Naive thymus-derived CD4-positive, alpha-beta T cell (primary cell): Measurements from ENCODE around the gene EPB41. TPM values are rescaled to one million over a fixed set of nuclear protein-coding genes. Genes with fewer than 3 reads are reported as not detected.

Experiments
- ATAC-seq: fragments of 150-1000 bp; cut with Tn5 transposase; 2 replicates; pipeline ENCODE4 v1.10.0; 2021; ENCODE audit warnings: mild to moderate bottlenecking, moderate library complexity
- CTCF ChIA-PET: fragments of 350-600 bp; sonication (Branson Sonifier 250); formaldehyde crosslinking; loops from one replicate; lab custom pipeline; 2021; ENCODE audit warnings: antibody characterized with exemption; lab: Charles Lee
- POLR2A ChIA-PET: fragments of 350-600 bp; sonication (Branson Sonifier 250); formaldehyde crosslinking; loops from one replicate; lab custom pipeline; 2021; ENCODE audit warnings: antibody characterized with exemption, inconsistent platforms; lab: Charles Lee
- DNase-seq, 9 donors: peaks; one replicate each; pipeline versions ENCODE4 v3.0.0 to v3.0.0-alpha.2; 2020 to 2022; ENCODE audit warnings: mixed read lengths in 1 of 9
- H3K27ac ChIP-seq: one replicate; pipeline ENCODE4 v1.7.0; 2013; ENCODE audit warnings: mild to moderate bottlenecking, low read depth, low read length, moderate library complexity
- H3K27me3 ChIP-seq, 2 donors: one replicate each; pipeline ENCODE4 v1.7.0; 2013; ENCODE audit warnings: low read length in 2 of 2, mild to moderate bottlenecking in 2 of 2, moderate library complexity in 2 of 2; ENCODE audit not compliant: control insufficient read depth in 2 of 2, insufficient read depth in 2 of 2
- H3K36me3 ChIP-seq, 3 experiments: 1 replicate in 2 of 3; 2 replicates in 1 of 3; pipeline ENCODE4 v1.7.0; 2013; ENCODE audit warnings: low read length in 3 of 3, mild to moderate bottlenecking in 3 of 3, moderate library complexity in 1 of 3; ENCODE audit not compliant: insufficient read depth in 3 of 3, control insufficient read depth in 2 of 3
- H3K4me1 ChIP-seq, 2 donors: one replicate each; pipeline ENCODE4 v1.7.0; 2013; ENCODE audit warnings: low read length in 2 of 2, mild to moderate bottlenecking in 2 of 2, moderate library complexity in 1 of 2; ENCODE audit not compliant: control insufficient read depth in 2 of 2, insufficient read depth in 2 of 2
- H3K4me3 ChIP-seq: 2 replicates; pipeline ENCODE4 v1.7.0; 2013; ENCODE audit warnings: mild to moderate bottlenecking, low read length
- H3K9me3 ChIP-seq, 3 experiments: 1 replicate in 2 of 3; 2 replicates in 1 of 3; pipeline ENCODE4 v1.7.0; 2013; ENCODE audit warnings: low read length in 3 of 3; ENCODE audit not compliant: control insufficient read depth in 2 of 3
- H3K27ac Mint-ChIP-seq, 9 donors: one replicate each; pipeline ENCODE4 v1.8.0; 2020 to 2022; ENCODE audit warnings: mixed read lengths in 9 of 9, mild to moderate bottlenecking in 8 of 9, moderate library complexity in 5 of 9, inconsistent platforms in 2 of 9
- H3K27me3 Mint-ChIP-seq, 5 donors: one replicate each; pipeline ENCODE4 v1.8.0; 2021 to 2022; ENCODE audit warnings: mixed read lengths in 5 of 5, mild to moderate bottlenecking in 1 of 5
- H3K36me3 Mint-ChIP-seq, 5 donors: one replicate each; pipeline ENCODE4 v1.8.0; 2020 to 2022; ENCODE audit warnings: mixed read lengths in 5 of 5, mild to moderate bottlenecking in 3 of 5, inconsistent platforms in 1 of 5
- H3K4me1 Mint-ChIP-seq, 7 donors: one replicate each; pipeline ENCODE4 v1.8.0; 2020 to 2022; ENCODE audit warnings: mixed read lengths in 7 of 7, mild to moderate bottlenecking in 3 of 7, inconsistent platforms in 1 of 7
- H3K4me3 Mint-ChIP-seq, 10 donors: one replicate each; pipeline ENCODE4 v1.8.0; 2020 to 2022; ENCODE audit warnings: mild to moderate bottlenecking in 10 of 10, mixed read lengths in 10 of 10, moderate library complexity in 6 of 10, inconsistent platforms in 2 of 10
- H3K9me3 Mint-ChIP-seq, 11 donors: one replicate each; pipeline ENCODE4 v1.8.0; 2020 to 2022; ENCODE audit warnings: mixed read lengths in 11 of 11, mild to moderate bottlenecking in 4 of 11, inconsistent platforms in 1 of 11, moderate library complexity in 1 of 11
- intact Hi-C, 2 donors: fragments of 100-400 bp; cut with micrococcal nuclease; formaldehyde crosslinking; loops; one replicate each; pipeline ENCODE4 v1.15.1; 2023
- polyA plus RNA-seq, 2 donors: library from polyadenylated mRNA; unstranded; fragments of 300-500 nt; fragmentation: Illumina TruSeq; gene quantifications; one replicate each; pipeline ENCODE4 v1.2.3, GENCODE V29; 2021
- total RNA-seq, 6 experiments: library from RNA in 5 of 6; stranded (reverse) in 5 of 6; gene quantifications; 1 replicate in 5 of 6; 2 replicates in 1 of 6; pipeline ENCODE4 v1.2.3 and lab custom pipeline; 2021 to 2026

Gene EPB41
- total RNA-seq (100 to 1,000 TPM; 150 to 325 (median 175) TPM), polyA plus RNA-seq (100 to 1,000 TPM; 115 to 134 TPM), total RNA-seq (lab: John Stamatoyannopoulos, UW) (452 reads per million, percentile 97 among the genes with 10 or more reads in this experiment)

DNA sequence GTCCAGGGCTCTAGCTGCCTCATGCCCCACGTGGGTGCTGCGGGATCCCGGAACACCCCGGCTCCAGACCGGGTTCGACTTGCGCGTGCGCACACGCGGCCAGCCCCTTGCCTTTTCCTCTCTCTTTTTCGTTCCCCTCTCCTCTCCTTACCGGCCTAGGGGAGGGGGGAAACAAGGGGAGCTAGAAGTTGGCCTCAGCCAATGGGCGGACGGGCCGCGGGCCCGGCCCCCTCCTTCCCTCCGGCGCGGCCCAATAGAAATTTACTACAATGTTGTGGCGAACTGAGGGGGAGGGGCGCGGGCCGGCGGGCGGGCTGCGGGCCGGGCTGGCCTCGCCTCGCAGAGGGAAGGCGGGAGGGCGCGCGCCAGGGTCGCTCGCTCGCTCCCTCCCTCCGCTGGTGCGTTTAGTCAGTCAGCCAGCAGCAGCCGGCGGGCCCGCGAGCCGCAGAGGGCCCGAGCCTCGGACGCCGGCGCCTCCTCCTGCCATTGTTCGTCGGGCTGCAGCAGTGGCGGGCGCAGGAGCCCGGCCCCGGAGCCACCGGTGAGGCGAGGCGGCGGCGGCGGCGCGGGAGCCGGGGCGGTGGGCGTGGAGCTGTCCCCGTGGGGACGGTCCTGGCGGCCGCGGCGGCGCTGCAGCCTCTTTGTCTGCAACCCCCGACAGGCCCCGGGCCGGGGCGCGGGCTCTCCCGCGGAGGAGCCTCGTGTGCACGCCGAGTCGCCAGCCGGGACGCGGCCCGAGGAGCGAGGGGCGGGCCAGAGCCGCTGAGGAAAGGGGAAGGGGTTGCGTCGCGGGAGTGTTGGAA, at the start of gene EPB41:
EPB41 (plus strand) TSS at position 342 of the 803 bp plus-strand sequence. CDS start 72,869 bp downstream, outside the sequence.
- H3K36me3 ChIP-seq = peaks cover 0 to 4% (median 0%) of the 10 kb centered on the region in 3 experiments
- peak; percentile 94 for ATAC-seq
- Mint-ChIP-seq H3K27me3 (no peaks in the 10 kb centered on the region), H3K36me3 (peaks cover 0 to 12% (median 0%) of the 10 kb centered on the region in 5 donors), H3K9me3 (no peaks in the 10 kb centered on the region), H3K27ac (peak within 1 kb of the TSS; percentile 87 to 97 (median 96)), H3K4me1 (peaks cover 32 to 51% (median 39%) of the 10 kb centered on the region in 7 donors), H3K4me3 (peak within 1 kb of the TSS; percentile 95 to 100 (median 99))
- no peaks in the 10 kb centered on the region for H3K9me3 ChIP-seq
- ChIA-PET POLR2A (interaction anchor here (0.5 to 5.8 kb wide), 25 partner anchors 8 to 268 kb away, joined by 3 to 49 read pairs (median 4); partner anchors contain the start of genes GMEB1, RNU11 and SRSF4), CTCF (interaction anchor here (0.7 to 1.7 kb wide), 5 partner anchors 13 to 120 kb away, joined by 3 to 8 read pairs (median 3); no protein-coding TSS in a partner anchor)
- intact Hi-C loops = loop anchor here (1.0 to 10.0 kb wide), 6 partner anchors 13 to 1460 kb away; no protein-coding TSS in a partner anchor
- peak; percentile 81 to 94 (median 87) for DNase-seq
- peak within 1 kb of the TSS; percentile 73 for H3K27ac ChIP-seq
- H3K27me3 ChIP-seq = no peaks in the 10 kb centered on the region
- peaks cover 34 to 37% of the 10 kb centered on the region in 2 donors for H3K4me1 ChIP-seq
- H3K4me3 ChIP-seq = peak within 1 kb of the TSS; percentile 91

DNA sequence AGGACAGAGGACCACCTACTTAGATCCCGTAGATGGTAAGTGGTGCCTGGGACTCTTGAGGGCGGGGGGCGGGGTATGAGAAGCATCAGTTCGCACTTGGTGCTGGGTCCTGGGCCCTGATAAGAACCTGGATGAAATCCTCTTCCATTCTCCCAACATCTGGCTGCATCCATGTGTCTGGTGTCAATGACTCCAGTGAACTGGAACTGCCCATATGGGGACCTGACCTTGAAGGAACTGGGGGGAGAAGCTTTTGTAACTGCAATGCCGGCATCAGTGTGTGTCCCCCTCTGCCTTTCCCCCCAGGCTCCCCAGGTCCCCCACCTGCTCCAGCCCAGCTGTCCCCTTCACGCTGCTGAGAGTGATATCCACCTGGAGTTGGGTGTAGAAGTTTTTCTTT, 49.7 kb upstream of the EPB41 start:
- no peak overlapping the region for H3K27ac Mint-ChIP-seq
- ATAC-seq (no peak), DNase-seq (no peak)
- H3K9me3 ChIP-seq = no peaks in the 10 kb centered on the region
- no peak overlapping the region for H3K4me3 Mint-ChIP-seq
- H3K36me3 Mint-ChIP-seq = no peaks in the 10 kb centered on the region
- intact Hi-C loops = no loop called here
- H3K4me1 Mint-ChIP-seq = no peaks in the 10 kb centered on the region
- H3K36me3 ChIP-seq = no peaks in the 10 kb centered on the region
- no peaks in the 10 kb centered on the region for H3K9me3 Mint-ChIP-seq
- H3K27me3 Mint-ChIP-seq = peaks cover 0 to 5% (median 4%) of the 10 kb centered on the region in 5 donors
- no peaks in the 10 kb centered on the region for H3K27me3 ChIP-seq
- H3K27ac ChIP-seq = no peak overlapping the region
- CTCF ChIA-PET = no interaction called here
- no peak overlapping the region for H3K4me3 ChIP-seq
- POLR2A ChIA-PET = no interaction called here
- H3K4me1 ChIP-seq = no peaks in the 10 kb centered on the region

DNA sequence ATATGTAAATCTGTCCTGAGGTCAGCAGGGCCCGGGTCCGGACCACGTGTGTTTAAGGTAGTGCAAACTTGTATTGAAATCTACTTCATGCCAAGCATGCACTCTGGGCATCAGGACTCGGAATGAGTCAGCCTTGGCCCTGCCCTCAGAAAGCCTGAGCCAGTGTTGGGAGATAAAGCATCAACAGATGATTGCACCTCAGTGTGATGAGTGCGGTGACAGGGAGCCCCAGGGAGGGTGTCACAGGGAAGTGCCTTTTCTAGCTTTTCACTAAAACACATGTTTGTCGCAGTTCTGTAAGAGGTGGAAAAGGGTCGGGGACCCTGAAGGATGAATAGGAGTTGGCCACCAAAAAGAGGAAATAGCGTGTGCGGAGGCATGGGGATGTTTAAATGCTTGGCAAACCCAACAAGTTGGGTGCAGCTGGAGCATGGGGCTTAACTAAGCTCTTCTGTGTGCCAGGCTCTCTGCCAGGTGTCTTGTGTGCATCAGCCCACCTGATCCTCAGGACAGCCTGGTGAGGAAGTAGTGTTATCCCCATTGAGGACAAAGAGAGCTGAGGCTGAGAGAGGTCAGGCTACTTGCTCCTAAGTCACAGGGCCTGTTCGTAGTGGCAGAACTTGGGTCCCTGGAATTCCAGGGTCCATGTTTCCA, 48.2 kb upstream of the EPB41 start:
- ChIA-PET POLR2A (no interaction called here), CTCF (no interaction called here)
- Histone ChIP-seq H3K4me1 (no peaks in the 10 kb centered on the region), H3K27ac (no peak overlapping the region), H3K9me3 (no peaks in the 10 kb centered on the region), H3K4me3 (no peak overlapping the region), H3K36me3 (no peaks in the 10 kb centered on the region), H3K27me3 (no peaks in the 10 kb centered on the region)
- intact Hi-C loops = no loop called here
- no peak for DNase-seq
- H3K4me3 Mint-ChIP-seq = no peak overlapping the region
- ATAC-seq = no peak
- H3K9me3 Mint-ChIP-seq = no peaks in the 10 kb centered on the region
- peaks cover 0 to 5% (median 4%) of the 10 kb centered on the region in 5 donors for H3K27me3 Mint-ChIP-seq
- no peaks in the 10 kb centered on the region for H3K4me1 Mint-ChIP-seq
- H3K36me3 Mint-ChIP-seq = no peaks in the 10 kb centered on the region
- H3K27ac Mint-ChIP-seq = no peak overlapping the region

DNA sequence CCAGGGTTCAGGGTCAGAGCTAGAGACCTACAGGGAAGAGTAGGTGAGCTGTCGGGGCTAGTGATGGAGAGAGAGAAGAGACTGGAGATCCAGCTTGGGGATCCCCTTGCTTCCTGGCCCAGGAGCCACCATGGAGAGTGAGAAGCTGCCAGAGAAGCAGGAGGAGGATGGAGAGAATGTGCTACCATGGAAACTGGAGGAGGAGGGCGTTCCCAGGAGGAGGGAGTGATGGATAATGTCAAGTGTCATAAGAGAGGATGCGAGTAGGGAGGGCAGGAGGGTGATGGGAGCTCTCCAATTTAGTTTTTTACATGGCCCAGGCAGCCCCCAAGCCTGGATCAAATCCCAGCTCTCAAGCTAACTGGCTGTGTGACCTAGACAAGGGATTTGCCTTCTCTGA, 46.5 kb upstream of the EPB41 start:
- no peak overlapping the region for H3K27ac ChIP-seq
- no peaks in the 10 kb centered on the region for H3K36me3 ChIP-seq
- Mint-ChIP-seq H3K4me1 (peaks cover 0 to 4% (median 0%) of the 10 kb centered on the region in 7 donors), H3K36me3 (no peaks in the 10 kb centered on the region), H3K27ac (peak overlapping the region in 1 of 9 donors; percentile 3), H3K4me3 (no peak overlapping the region), H3K9me3 (no peaks in the 10 kb centered on the region), H3K27me3 (peaks cover 0 to 5% (median 4%) of the 10 kb centered on the region in 5 donors)
- DNase-seq (no peak), ATAC-seq (no peak)
- H3K4me1 ChIP-seq = no peaks in the 10 kb centered on the region
- intact Hi-C loops = no loop called here
- H3K9me3 ChIP-seq = no peaks in the 10 kb centered on the region
- ChIA-PET POLR2A (no interaction called here), CTCF (interaction anchor here (0.6 to 1.0 kb wide), 6 partner anchors 8 to 466 kb away, joined by 3 to 4 read pairs (median 4); no protein-coding TSS in a partner anchor)
- H3K27me3 ChIP-seq = no peaks in the 10 kb centered on the region
- no peak overlapping the region for H3K4me3 ChIP-seq

DNA sequence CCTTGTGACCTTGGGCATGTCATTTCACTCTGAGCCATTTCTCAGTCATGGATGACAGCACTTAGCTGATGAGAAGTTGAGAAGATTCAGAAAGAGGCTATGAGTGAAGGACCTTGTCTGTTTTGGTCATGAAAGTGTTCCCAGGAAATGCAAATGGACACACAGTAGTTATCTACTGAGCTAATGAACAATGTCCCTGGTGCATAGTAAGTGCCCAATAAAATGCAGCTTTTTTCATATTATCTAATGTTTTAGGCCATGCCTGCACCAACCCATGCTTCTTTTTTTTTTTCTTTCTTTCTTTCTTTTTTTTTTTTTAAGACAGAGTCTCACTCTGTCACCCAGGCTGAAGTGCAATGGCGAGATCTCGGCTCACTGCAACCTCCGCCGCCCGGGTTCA, 44.4 kb upstream of the EPB41 start:
- H3K27me3 Mint-ChIP-seq = peaks cover 3 to 12% (median 5%) of the 10 kb centered on the region in 5 donors
- POLR2A ChIA-PET = no interaction called here
- no peak for ATAC-seq
- no peak overlapping the region for H3K4me3 Mint-ChIP-seq
- Histone ChIP-seq H3K4me1 (no peaks in the 10 kb centered on the region), H3K9me3 (no peaks in the 10 kb centered on the region), H3K36me3 (no peaks in the 10 kb centered on the region), H3K27ac (no peak overlapping the region), H3K4me3 (no peak overlapping the region), H3K27me3 (no peaks in the 10 kb centered on the region)
- intact Hi-C loops = no loop called here
- CTCF ChIA-PET = interaction anchor here (0.6 to 1.6 kb wide), 2 partner anchors 12 to 38 kb away, joined by 4 to 5 read pairs; no protein-coding TSS in a partner anchor
- H3K36me3 Mint-ChIP-seq = no peaks in the 10 kb centered on the region
- no peaks in the 10 kb centered on the region for H3K9me3 Mint-ChIP-seq
- no peak for DNase-seq
- H3K4me1 Mint-ChIP-seq = peaks cover 0 to 4% (median 0%) of the 10 kb centered on the region in 7 donors
- no peak overlapping the region for H3K27ac Mint-ChIP-seq

DNA sequence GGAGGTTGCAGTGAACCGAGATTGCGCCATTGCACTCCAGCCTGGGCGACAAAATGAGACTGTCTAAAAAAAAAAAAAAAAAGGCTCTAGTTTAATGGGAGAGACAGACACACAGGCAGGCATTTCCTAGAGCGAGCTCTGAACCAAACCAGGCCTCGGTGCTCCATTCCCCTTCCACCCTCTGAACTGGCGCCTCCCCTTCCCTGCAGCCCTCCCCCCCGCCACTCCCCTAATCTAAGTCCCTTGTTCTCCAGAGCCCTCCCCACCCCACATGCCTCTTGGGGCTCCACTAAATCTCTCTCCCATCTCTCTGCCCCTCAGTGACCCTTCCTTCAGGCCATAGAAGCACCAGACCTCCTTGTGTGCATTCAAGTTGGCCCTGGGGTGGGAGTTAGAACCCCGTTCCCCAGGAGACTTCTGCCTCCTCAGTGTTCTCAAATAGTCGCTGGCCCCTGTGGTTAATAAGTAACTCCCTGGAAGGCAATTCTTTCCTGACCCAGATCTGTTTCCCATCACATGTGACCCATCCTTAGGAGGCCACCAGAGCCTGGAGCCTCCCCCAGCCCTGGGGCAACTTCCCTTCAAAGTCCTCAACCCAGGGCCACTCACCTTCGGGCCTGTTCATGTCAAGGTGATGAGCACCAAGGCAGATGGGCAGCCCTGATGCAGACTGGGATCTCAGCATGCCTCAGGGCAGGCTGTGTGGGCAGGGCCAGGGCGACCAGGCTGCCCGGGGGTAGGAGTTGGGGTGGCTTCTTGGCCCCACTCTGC, 42.6 kb upstream of the EPB41 start:
- H3K4me1 ChIP-seq = no peaks in the 10 kb centered on the region
- H3K9me3 ChIP-seq = no peaks in the 10 kb centered on the region
- ChIA-PET POLR2A (no interaction called here), CTCF (no interaction called here)
- Mint-ChIP-seq H3K4me1 (peaks cover 0 to 6% (median 0%) of the 10 kb centered on the region in 7 donors), H3K27me3 (peaks cover 5 to 15% (median 8%) of the 10 kb centered on the region in 5 donors), H3K9me3 (no peaks in the 10 kb centered on the region), H3K36me3 (no peaks in the 10 kb centered on the region), H3K27ac (no peak overlapping the region), H3K4me3 (no peak overlapping the region)
- no peaks in the 10 kb centered on the region for H3K27me3 ChIP-seq
- ATAC-seq (no peak), DNase-seq (no peak)
- intact Hi-C loops = no loop called here
- no peaks in the 10 kb centered on the region for H3K36me3 ChIP-seq
- H3K4me3 ChIP-seq = no peak overlapping the region
- H3K27ac ChIP-seq = no peak overlapping the region
